ENCODE data around the gene RAMP3. TPM values are rescaled to one million over a fixed set of nuclear protein-coding genes. Genes with fewer than 3 reads are reported as not detected.

RAMP3 gene
- total RNA-seq, 2 experiments from 2014 or later, result not detected

DNA sequence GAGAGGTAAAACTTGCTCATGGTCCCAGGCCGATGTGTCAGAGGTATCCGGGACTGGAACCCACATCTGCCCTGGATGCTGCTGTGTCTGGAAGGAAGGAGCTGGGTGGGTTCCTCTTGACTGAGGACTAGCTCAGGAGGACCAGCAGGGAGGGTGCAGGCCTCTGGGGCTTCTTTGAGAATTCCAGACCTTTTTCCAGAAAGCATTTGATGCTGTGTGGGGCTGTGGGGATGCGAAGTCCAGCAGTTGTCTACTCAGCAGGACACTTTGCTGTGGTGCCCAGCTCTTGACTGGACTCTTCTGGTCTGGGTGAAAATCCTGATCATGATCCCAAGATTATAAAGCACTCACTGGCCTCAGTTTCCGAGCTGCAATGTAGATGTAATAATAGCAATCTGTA, 1.7 kb downstream of the RAMP3 start:
- no peaks in the 10 kb centered on the region for H3K9me3 Mint-ChIP-seq
- CTCF ChIA-PET, result interaction anchor here (3.5 kb wide), 1 partner anchor 101 kb away, joined by 29 read pairs; no protein-coding TSS in a partner anchor
- no peak overlapping the region for H3K27ac Mint-ChIP-seq
- H3K36me3 Mint-ChIP-seq (ENCODE audit: low read depth), result no peaks in the 10 kb centered on the region
- POLR2A ChIA-PET, result no interaction called here
- intact Hi-C loops (cut with micrococcal nuclease), result no loop called here
- ATAC-seq (no peak), DNase-seq (no peak)
- H3K4me3 Mint-ChIP-seq, result no peak overlapping the region
- H3K27me3 Mint-ChIP-seq, result peaks cover 21% of the 10 kb centered on the region
- H3K4me1 Mint-ChIP-seq (ENCODE audit: low read depth), result peaks cover 2% of the 10 kb centered on the region
- no peak for TF ChIP-seq CTCF (IDR thresholded peaks at IDR 0.05)

GRCh38 chr7:45160417-45160881, 2.9 kb downstream of the RAMP3 start:
- peaks cover 2% of the 10 kb centered on the region for H3K4me1 Mint-ChIP-seq (ENCODE audit: low read depth)
- H3K36me3 Mint-ChIP-seq (ENCODE audit: low read depth), result no peaks in the 10 kb centered on the region
- ATAC-seq (peak; percentile 24), DNase-seq (no peak)
- peaks cover 23% of the 10 kb centered on the region for H3K27me3 Mint-ChIP-seq
- POLR2A ChIA-PET, result no interaction called here
- intact Hi-C loops (cut with micrococcal nuclease), result no loop called here
- CTCF ChIA-PET, result interaction anchor here (2.1 kb wide), 1 partner anchor 100 kb away, joined by 14 read pairs; no protein-coding TSS in a partner anchor
- no peak overlapping the region for H3K27ac Mint-ChIP-seq
- no peak overlapping the region for H3K4me3 Mint-ChIP-seq
- no peaks in the 10 kb centered on the region for H3K9me3 Mint-ChIP-seq
- TF ChIP-seq CTCF (IDR thresholded peaks at IDR 0.05), result no peak

GRCh38 chr7:45161138-45161537, 3.5 kb downstream of the RAMP3 start:
- POLR2A ChIA-PET, result no interaction called here
- CTCF ChIA-PET, result interaction anchor here (2.1 kb wide), 1 partner anchor 99 kb away, joined by 14 read pairs; no protein-coding TSS in a partner anchor
- DNase-seq (no peak), ATAC-seq (no peak)
- no peak for TF ChIP-seq CTCF (IDR thresholded peaks at IDR 0.05)
- intact Hi-C loops (cut with micrococcal nuclease), result no loop called here
- Mint-ChIP-seq H3K36me3 (ENCODE audit: low read depth) (no peaks in the 10 kb centered on the region), H3K27ac (no peak overlapping the region), H3K27me3 (peaks cover 20% of the 10 kb centered on the region), H3K9me3 (no peaks in the 10 kb centered on the region), H3K4me3 (no peak overlapping the region), H3K4me1 (ENCODE audit: low read depth) (peaks cover 2% of the 10 kb centered on the region)

DNA sequence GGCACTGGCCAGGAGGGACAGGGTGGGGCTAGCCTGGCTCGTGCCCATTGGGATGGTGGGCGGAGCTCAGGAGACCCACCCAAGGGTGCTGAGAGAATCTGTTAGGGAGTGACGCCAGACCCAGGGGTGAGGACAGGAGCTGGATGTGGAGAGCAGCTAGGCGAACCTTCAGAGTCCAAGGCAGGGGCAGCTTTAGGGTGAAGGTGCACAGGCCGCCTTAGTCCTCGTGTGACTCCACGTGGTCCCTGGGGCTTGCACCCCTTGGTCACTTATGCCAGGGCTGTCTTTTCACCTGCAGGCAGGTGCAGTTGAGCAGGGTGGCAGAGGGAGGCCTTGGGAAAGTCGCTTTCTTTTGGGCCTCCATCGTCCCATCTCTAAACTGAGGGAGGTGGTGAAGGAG, 4.3 kb downstream of the RAMP3 start:
- H3K4me1 Mint-ChIP-seq (ENCODE audit: low read depth), result peaks cover 2% of the 10 kb centered on the region
- ChIA-PET POLR2A (no interaction called here), CTCF (interaction anchor here (0.6 to 2.1 kb wide), 2 partner anchors 98 to 559 kb away, joined by 3 to 14 read pairs; no protein-coding TSS in a partner anchor)
- H3K36me3 Mint-ChIP-seq (ENCODE audit: low read depth), result no peaks in the 10 kb centered on the region
- no peak for TF ChIP-seq CTCF (IDR thresholded peaks at IDR 0.05)
- no peaks in the 10 kb centered on the region for H3K9me3 Mint-ChIP-seq
- H3K4me3 Mint-ChIP-seq, result no peak overlapping the region
- peaks cover 16% of the 10 kb centered on the region for H3K27me3 Mint-ChIP-seq
- no peak for DNase-seq
- H3K27ac Mint-ChIP-seq, result no peak overlapping the region
- ATAC-seq, result no peak
- intact Hi-C loops (cut with micrococcal nuclease), result no loop called here

GRCh38 chr7:45162311-45162845, 4.8 kb downstream of the RAMP3 start:
- ATAC-seq (no peak), DNase-seq (no peak)
- intact Hi-C loops (cut with micrococcal nuclease), result no loop called here
- TF ChIP-seq CTCF (IDR thresholded peaks at IDR 0.05), result no peak
- H3K36me3 Mint-ChIP-seq (ENCODE audit: low read depth), result no peaks in the 10 kb centered on the region
- H3K9me3 Mint-ChIP-seq, result no peaks in the 10 kb centered on the region
- peaks cover 2% of the 10 kb centered on the region for H3K4me1 Mint-ChIP-seq (ENCODE audit: low read depth)
- ChIA-PET CTCF (interaction anchor here (0.6 to 2.1 kb wide), 2 partner anchors 98 to 558 kb away, joined by 3 to 14 read pairs; no protein-coding TSS in a partner anchor), POLR2A (no interaction called here)
- no peak overlapping the region for H3K27ac Mint-ChIP-seq
- H3K27me3 Mint-ChIP-seq, result peaks cover 11% of the 10 kb centered on the region
- no peak overlapping the region for H3K4me3 Mint-ChIP-seq

Measured in activated CD8-positive, alpha-beta T cell treated with anti-CD3 and anti-CD28 coated beads for 36 hours (primary cell).